Activated B cell treated with CpG ODN at 0.5 μM for 24 hours (primary cell): ENCODE data around the gene FOXK1. TPM values are rescaled to one million over a fixed set of nuclear protein-coding genes. Genes with fewer than 3 reads are reported as not detected.

Experiments used
- ATAC-seq: fragments of 200-7000 bp; cut with Tn5 transposase; one replicate; pipeline ENCODE4 v1.10.0; 2021; ENCODE audit warnings: low read depth, mild to moderate bottlenecking, moderate library complexity
- CTCF ChIA-PET: fragments of 350-600 bp; sonication (Branson Sonifier 250); formaldehyde crosslinking; loops from one replicate; lab custom pipeline; 2021; ENCODE audit warnings: antibody characterized with exemption; lab: Charles Lee
- POLR2A ChIA-PET: fragments of 350-600 bp; sonication (Branson Sonifier 250); formaldehyde crosslinking; loops from one replicate; lab custom pipeline; 2021; ENCODE audit warnings: antibody characterized with exemption; lab: Charles Lee
- DNase-seq: peaks from one replicate; pipeline ENCODE4 v3.0.0; 2022
- H3K27ac Mint-ChIP-seq: one replicate; pipeline ENCODE4 v1.8.0; 2020; ENCODE audit warnings: mixed read lengths
- H3K27me3 Mint-ChIP-seq: one replicate; pipeline ENCODE4 v1.8.0; 2021; ENCODE audit warnings: mixed read lengths
- H3K36me3 Mint-ChIP-seq: one replicate; pipeline ENCODE4 v1.8.0; 2021; ENCODE audit warnings: low read depth, mixed read lengths
- H3K4me1 Mint-ChIP-seq: one replicate; pipeline ENCODE4 v1.8.0; 2021; ENCODE audit warnings: mixed read lengths
- H3K4me3 Mint-ChIP-seq: one replicate; pipeline ENCODE4 v1.8.0; 2020; ENCODE audit warnings: mild to moderate bottlenecking, mixed read lengths
- H3K9me3 Mint-ChIP-seq: one replicate; pipeline ENCODE4 v1.8.0; 2020; ENCODE audit warnings: mixed read lengths
- CTCF ChIP-seq: fragments of 200-600 bp; IDR thresholded peaks from one replicate; pipeline ENCODE4 v1.8.0; 2022; ENCODE audit warnings: antibody characterized with exemption, mild to moderate bottlenecking
- intact Hi-C: fragments of 100-400 bp; cut with micrococcal nuclease; formaldehyde crosslinking; loops from one replicate; pipeline ENCODE4 v1.15.1; 2024
- total RNA-seq: library from RNA; stranded (reverse); gene quantifications from 2 replicates; pipeline ENCODE4 v1.2.3, GENCODE V29; 2022

Gene FOXK1
- total RNA-seq, 1 donor from 2014 or later = 42.7 TPM

- no peak for TF ChIP-seq CTCF
- Mint-ChIP-seq H3K4me3 (no peak overlapping the region), H3K36me3 (peaks cover 48% of the 10 kb centered on the region), H3K27me3 (no peaks in the 10 kb centered on the region), H3K27ac (no peak overlapping the region), H3K9me3 (no peaks in the 10 kb centered on the region), H3K4me1 (peaks cover 31% of the 10 kb centered on the region)
- intact Hi-C loops = no loop called here
- POLR2A ChIA-PET = interaction anchor here (1.5 to 2.0 kb wide), 2 partner anchors 9 to 11 kb away, joined by 5 to 9 read pairs; no protein-coding TSS in a partner anchor
- ATAC-seq = no peak
- CTCF ChIA-PET = no interaction called here
- DNase-seq = no peak
These were observed 52.7 kb downstream of the FOXK1 start for GRCh38 chr7:4734587-4735345.

- Mint-ChIP-seq H3K27ac (no peak overlapping the region), H3K36me3 (peaks cover 53% of the 10 kb centered on the region), H3K27me3 (no peaks in the 10 kb centered on the region), H3K4me3 (no peak overlapping the region), H3K4me1 (peaks cover 31% of the 10 kb centered on the region), H3K9me3 (no peaks in the 10 kb centered on the region)
- DNase-seq = no peak
- TF ChIP-seq CTCF = no peak
- ATAC-seq = no peak
- ChIA-PET CTCF (no interaction called here), POLR2A (interaction anchor here (0.7 kb wide), 1 partner anchor 58 kb away, joined by 6 read pairs; no protein-coding TSS in a partner anchor)
- intact Hi-C loops = no loop called here
These were observed 55.2 kb downstream of the FOXK1 start for GRCh38 chr7:4737300-4737699.

- Mint-ChIP-seq H3K4me3 (no peak overlapping the region), H3K36me3 (peaks cover 53% of the 10 kb centered on the region), H3K27me3 (no peaks in the 10 kb centered on the region), H3K9me3 (no peaks in the 10 kb centered on the region), H3K4me1 (peaks cover 37% of the 10 kb centered on the region), H3K27ac (peak overlapping the region; percentile 46)
- ATAC-seq = no peak
- intact Hi-C loops = no loop called here
- TF ChIP-seq CTCF = no peak
- CTCF ChIA-PET = no interaction called here
- POLR2A ChIA-PET = no interaction called here
- no peak for DNase-seq
These were observed 56.8 kb downstream of the FOXK1 start for GRCh38 chr7:4738711-4739527.

- peaks cover 40% of the 10 kb centered on the region for H3K4me1 Mint-ChIP-seq
- no peak overlapping the region for H3K4me3 Mint-ChIP-seq
- POLR2A ChIA-PET = interaction anchor here (1.0 kb wide), 1 partner anchor 27 kb away, joined by 5 read pairs; no protein-coding TSS in a partner anchor
- no peaks in the 10 kb centered on the region for H3K9me3 Mint-ChIP-seq
- CTCF ChIA-PET = no interaction called here
- ATAC-seq (no peak), DNase-seq (no peak)
- no peaks in the 10 kb centered on the region for H3K27me3 Mint-ChIP-seq
- peaks cover 52% of the 10 kb centered on the region for H3K36me3 Mint-ChIP-seq
- intact Hi-C loops = no loop called here
- peak overlapping the region; percentile 65 for H3K27ac Mint-ChIP-seq
- TF ChIP-seq CTCF = no peak
These were observed 57.5 kb downstream of the FOXK1 start for GRCh38 chr7:4739528-4739992.

GRCh38 chr7:4740796-4741195, 58.7 kb downstream of the FOXK1 start:
- TF ChIP-seq CTCF = no peak
- POLR2A ChIA-PET = interaction anchor here (1.0 kb wide), 1 partner anchor 58 kb away, joined by 4 read pairs; no protein-coding TSS in a partner anchor
- Mint-ChIP-seq H3K9me3 (no peaks in the 10 kb centered on the region), H3K4me3 (no peak overlapping the region), H3K36me3 (peaks cover 46% of the 10 kb centered on the region), H3K27ac (no peak overlapping the region), H3K27me3 (no peaks in the 10 kb centered on the region), H3K4me1 (peaks cover 52% of the 10 kb centered on the region)
- intact Hi-C loops = no loop called here
- DNase-seq (no peak), ATAC-seq (no peak)
- CTCF ChIA-PET = no interaction called here
